GM21447 (cell line): ENCODE measurements around the gene ECPAS.
"Not testable (repeated sequence)": the region's sequence is repeated elsewhere in the genome, so short reads cannot be mapped to it uniquely, and the experiment has no call there.

Source experiments
- ATAC-seq: cut with Tn5 transposase; IDR thresholded peaks from one replicate; pipeline ENCODE4 v1.9.1; 2021; ENCODE audit not compliant: unreplicated experiment

Gene ECPAS, protein sequence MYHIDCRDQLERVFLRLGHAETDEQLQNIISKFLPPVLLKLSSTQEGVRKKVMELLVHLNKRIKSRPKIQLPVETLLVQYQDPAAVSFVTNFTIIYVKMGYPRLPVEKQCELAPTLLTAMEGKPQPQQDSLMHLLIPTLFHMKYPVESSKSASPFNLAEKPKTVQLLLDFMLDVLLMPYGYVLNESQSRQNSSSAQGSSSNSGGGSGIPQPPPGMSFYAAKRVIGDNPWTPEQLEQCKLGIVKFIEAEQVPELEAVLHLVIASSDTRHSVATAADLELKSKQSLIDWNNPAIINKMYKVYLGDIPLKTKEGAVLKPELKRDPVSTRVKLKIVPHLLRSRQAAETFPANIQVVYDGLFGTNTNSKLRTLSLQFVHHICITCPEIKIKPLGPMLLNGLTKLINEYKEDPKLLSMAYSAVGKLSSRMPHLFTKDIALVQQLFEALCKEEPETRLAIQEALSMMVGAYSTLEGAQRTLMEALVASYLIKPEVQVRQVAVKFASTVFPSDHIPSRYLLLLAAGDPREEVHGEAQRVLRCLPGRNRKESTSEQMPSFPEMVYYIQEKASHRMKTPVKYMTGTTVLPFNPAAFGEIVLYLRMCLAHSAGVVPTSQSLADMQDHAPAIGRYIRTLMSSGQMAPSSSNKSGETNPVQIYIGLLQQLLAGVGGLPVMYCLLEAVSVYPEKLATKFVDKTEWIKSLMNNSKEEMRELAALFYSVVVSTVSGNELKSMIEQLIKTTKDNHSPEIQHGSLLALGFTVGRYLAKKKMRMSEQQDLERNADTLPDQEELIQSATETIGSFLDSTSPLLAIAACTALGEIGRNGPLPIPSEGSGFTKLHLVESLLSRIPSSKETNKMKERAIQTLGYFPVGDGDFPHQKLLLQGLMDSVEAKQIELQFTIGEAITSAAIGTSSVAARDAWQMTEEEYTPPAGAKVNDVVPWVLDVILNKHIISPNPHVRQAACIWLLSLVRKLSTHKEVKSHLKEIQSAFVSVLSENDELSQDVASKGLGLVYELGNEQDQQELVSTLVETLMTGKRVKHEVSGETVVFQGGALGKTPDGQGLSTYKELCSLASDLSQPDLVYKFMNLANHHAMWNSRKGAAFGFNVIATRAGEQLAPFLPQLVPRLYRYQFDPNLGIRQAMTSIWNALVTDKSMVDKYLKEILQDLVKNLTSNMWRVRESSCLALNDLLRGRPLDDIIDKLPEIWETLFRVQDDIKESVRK (N-terminal part only)

DNA sequence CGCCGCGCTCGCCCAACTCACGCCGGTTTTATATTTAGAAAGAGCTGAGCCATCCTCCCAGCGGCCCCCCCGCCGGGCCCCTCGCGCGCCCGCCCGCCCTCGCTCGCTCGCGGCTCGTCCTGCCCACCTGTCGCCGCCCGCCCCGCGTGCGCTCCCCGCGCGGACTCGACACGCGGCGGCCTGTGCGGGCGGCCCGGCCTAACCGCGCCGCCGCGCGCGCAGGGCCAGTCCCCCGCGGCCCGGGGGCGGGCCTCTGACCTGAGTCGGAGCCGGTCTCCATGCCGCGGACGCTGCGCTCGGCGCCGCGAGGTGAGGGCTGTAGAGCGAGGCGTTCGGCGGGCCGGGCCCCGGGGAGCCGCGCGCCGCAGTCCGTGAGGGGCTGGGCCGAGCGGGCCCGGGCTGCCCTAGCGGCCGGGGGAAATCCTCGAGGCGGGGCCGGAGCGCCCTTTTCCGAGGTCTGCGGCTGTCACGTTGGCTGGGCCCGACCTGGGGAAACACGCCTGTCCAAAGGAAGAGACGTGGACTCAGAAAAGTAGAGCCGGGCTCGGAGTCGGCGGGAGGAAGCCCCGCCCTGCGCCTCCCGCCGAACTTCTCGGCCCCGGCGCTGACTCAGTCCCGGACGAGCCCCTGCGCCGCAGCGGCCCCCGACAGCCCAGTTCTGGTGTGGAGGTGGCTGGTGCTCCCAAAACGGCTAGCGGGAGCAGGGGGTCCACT is at the start of gene ECPAS:
TSS of gene ECPAS (minus strand) at position 526 of the 714 bp plus-strand sequence. CDS start 11,465 bp downstream, outside the sequence.
- peak; percentile 49 for ATAC-seq

DNA sequence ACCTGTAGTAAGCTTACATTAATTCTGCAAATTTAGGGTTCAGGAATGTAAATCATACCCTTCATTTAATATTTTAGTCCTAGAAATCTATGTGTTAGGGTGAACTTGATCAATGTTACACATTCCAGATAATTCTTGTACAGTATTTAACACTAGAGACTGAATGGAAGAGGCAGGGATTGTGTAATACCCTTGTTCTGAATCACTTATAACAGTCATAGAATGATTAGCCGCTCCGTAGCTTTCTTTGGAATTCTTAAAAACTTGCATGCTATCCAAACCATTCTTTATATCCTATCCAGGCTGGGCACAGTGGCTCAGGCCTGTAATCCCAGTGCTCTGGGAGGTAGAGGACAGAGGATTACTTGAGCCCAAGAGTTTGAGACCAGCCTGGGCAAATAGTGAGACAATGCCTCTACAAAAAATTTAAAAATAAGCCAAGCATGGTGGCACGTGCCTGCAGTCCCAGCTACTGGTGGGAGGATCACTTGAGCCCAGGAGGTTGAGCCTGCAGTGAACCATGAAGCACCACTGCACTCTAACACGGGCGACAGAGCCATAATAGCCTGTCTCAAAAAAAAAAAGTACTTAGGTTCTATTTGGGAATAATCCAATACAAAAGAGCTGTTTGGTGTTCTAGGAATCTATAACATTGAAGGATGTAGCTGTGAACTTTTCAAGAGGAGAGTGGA is 49.1 kb upstream of the ECPAS start:
- no peak for ATAC-seq

DNA sequence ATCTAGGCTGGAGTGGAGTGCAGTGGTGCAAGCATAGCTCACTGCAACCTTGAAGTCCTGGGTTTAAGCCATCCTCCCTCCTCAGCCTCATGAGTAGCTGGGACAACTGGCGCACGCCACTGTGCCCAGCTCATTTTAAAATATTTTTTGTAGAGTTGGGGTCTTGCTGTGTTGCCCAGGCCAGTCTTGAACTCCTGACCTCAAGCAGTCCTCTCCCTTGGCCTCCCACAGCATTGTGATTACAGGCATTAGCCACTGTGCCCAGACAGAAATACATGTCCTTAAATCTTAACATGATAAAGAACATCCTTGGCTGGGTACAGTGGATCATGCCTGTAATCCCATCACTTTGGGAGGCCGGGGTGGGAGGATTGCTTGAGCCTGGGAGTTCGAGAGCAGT is 47.5 kb upstream of the ECPAS start:
- ATAC-seq: no peak

DNA sequence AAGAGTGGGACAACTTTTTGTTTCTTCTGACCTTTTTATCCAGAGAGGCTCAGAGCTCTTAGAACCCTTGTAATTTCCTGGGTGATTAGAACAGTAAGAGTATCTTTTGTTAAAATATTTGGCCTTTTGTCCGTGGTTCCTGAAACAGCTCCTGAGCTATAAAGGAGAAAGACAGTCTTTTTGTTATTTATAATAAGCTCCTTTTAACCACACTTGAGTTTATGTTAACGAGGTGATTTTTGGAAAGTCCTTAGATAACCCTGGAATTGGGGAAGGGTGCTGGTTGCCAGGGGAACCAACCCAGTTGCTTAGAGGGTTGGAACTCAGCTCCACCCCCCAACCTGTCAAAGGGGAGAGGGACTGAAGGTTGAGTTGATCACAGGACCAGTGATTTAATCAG is 45.6 kb upstream of the ECPAS start:
- ATAC-seq: no peak

DNA sequence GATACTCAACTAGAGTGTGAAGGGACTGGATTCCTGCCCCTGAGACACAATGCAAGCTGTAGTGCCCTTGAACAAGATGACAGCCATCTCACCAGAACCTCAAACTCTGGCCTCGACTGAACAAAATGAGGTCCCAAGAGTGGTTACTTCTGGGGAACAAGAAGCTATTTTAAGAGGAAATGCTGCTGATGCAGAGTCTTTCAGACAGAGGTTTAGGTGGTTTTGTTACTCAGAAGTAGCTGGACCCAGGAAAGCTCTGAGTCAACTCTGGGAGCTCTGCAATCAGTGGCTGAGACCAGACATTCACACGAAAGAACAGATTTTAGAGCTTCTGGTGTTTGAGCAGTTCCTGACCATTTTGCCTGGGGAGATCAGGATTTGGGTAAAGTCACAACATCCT is 43.2 kb upstream of the ECPAS start:
- ATAC-seq: no peak

DNA sequence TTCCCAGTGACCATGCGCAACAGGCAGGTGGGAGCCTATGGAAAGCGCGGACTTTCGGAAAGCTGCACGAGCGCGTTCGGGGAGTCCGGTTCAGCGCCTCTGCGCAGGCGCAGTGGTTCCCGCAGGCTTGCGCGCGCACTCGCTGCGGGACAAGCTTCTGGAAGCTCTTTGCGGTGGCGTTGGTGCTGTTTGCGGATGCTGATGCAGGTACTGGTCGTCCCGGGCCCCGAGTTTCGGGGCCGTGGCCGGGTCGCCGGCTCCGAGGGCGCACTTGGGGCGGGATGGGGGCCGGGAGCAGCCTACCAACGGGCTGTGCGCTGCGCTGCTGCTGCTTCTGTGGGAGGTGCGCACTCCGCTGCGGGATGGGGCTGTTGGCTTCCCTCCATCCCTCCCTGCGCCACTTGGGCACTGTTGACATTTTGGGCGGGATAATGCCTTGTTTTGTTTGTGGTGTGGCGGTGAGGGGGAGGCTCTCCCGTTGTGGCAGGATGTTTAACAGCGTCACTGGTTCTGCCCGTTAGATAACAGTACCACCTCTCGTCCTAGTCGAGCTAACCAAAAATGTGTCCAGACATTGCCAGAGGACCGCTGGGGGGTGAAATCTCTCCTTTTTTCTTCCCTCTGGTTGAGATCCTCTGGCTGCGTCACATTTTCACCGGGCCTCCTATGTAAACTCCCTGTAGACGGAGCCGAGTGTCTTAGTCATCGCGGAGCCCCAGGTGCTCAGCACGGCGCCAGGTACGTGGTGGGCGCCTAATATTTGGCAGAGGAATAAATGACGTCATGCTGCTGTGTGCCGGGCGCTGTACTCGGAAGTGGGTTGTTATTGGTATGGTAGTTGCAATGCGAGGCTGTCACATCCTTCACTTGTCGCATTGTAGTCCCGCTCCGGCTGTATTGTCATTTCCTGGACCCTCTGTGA is 41.1 kb upstream of the ECPAS start, which contains the start of gene ZNF483:
TSS of gene ZNF483 (plus strand) at position 124 of the 922 bp plus-strand sequence. CDS start 2,217 bp downstream, outside the sequence.
- no peak for ATAC-seq

DNA sequence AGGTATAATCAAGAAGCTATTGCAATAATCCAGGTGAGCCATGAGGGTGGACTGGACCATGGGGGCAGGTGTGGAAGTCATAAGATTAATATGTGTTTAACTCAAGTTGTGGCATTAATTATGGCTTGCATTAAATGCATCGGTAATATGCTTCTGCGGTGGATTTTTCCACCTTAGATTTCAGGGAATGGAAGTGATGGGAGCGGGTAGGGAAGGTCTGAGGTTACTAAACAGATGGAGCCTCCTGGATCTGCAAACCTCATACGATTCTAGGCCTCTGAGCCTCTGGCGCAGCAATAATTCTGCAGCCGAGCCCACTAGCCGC is 40.5 kb upstream of the ECPAS start:
- ATAC-seq: no peak

DNA sequence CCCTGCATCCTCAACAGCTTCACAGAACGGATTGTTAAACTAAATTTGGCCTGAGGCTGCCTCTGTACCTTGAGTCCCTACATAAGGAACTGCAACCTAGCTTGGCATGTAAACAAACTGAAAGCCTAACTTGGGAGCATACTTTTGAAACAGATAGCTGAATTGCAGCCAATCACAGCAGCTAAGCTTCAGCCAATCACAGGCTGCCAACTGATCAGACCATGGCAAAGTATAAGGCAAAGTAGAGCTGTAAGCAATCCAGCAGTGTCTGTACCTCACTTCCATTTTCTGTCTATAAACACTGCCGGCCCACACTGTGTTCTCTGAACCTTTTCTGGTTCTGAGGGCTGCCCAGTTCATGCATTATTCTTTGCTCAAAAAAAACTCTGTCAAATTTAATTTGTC is 31.9 kb upstream of the ECPAS start:
- ATAC-seq: no peak

DNA sequence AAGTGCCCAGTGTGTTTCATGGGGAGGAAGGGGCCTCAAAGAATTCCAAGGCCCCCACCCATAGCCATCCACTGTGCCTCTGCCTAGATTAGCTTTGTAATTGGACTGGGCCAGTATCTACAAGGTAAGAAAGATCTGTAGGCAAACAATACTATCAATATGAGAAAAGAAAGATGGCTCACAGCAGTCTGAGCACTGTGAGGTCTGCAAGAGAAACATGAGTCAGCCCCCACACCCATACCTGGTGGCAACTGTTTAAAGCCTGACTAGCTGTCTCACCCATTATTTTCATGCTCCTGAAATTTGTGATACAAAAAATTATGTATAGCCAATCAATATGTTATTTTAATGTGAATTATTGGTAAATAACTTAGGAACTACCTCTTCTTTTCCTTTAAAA is 30.8 kb upstream of the ECPAS start:
- ATAC-seq: no peak

DNA sequence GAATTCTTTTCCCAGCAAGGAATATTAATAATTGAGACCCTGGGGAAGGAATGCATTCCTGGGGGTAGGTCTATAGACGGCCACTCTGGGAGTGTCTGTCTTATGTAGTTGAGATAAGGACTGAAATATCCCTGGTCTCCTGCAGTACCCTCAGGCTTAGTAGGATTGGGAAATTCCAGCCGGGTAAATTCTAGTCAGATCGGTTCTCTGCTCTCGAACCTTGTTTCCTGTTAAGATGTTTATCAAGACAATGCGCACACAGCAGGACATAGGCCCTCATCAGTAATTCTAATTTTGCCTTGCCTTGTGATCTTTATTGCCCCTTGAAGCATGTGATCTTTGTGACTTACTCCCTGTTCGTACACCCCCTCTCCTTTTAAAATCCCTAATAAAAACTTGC is 27.4 kb upstream of the ECPAS start:
- not testable (repeated sequence) for ATAC-seq

DNA sequence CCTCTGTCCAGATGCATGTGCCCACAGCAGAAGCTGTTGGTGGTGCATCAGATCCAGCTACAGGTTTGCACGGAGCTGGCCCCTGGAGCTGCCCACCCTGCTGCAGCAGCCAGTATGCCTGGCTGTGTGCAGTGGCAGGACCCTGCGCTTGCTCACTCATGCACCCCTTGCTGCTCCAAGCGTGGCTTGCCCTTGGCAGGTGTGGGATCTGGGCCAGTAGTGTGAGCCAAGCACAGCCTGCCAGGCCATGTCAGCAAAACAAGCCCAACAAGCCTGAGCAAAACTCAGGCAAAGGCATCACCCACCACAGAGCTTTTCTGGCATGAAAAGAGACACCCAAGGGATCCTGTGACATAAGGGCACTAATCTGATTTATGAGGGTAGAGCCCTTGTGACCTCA is 18.3 kb upstream of the ECPAS start:
- ATAC-seq: no peak

DNA sequence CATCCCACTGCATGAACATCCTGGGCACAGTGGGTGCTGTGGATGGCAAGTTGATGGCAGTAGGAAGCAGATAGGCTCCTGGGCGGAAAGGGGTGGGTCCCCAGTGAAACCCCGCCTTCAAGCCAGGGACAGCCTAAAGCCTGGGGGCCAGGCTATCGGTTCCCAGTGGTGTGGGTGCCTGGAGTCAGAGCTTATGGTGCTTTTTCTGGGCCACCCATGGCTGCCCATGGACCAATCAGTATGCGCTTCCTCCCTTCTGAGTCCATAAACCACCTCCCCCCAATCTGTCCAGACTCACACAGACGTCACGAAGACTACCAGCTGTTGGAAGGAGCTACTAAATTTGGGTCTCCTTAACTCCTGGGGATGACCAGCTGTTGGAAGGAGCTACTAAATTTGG is 17.5 kb upstream of the ECPAS start:
- ATAC-seq: no peak

DNA sequence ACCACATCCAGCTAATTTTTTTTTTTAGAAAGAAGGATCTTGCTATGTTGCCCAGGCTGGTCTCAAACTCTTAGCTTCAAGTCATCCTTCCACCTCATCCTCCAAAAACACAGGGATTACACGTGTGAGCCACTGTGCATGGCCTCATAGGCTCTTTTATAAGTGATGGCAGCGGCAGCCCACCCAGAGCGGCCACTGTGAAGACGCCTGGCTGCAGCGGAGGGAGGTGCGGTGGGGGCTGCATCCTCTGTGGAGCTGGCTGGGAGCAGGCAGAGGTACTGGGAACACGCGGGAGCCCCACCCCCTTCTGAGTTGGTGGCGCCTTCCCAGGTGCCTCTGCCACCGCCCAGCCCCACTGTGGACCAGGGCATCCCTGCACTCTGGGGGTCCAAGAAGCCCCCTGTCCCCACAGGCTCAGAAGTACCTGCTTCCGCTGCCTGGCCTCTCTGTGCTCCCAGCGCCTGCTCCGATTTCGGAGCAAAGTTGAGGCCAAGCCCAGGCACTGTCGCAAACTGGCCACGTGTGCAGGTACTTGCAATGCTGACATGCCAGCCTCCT is 16.9 kb upstream of the ECPAS start:
- ATAC-seq: no peak

DNA sequence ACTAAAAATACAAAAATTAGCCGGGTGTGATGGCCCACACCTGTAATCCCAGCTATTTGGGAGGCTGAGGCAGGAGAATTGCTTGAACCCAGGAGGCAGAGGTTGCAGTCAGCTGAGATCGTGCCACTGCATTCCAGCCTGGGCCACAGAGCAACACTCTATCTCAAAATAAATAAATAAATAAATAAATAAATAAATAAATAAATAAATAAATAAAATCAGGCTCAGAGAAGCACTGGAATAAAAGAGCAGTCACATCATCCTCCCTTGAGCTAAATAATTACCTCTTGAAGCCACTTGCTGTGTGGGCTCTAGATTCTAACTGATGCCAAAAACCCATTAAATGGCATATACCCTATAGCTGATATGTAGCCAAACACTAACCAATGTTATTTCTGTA is 13.0 kb upstream of the ECPAS start:
- not testable (repeated sequence) for ATAC-seq

DNA sequence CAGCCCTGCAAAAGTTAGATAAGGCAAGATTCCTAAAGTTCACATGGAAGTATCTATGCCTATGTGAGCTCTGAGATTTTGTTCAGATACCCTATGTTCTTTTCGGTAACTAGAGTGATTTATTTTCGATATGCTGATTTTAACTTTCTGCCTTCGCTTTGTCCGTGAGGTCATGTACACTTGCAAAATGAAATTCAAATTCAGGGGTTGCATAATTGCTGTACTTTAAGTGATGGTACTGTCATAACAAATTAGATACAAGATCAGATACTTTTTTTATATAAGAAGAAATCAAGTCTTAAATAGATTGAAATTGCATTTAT is 350 bp upstream of the ECPAS start:
- no peak for ATAC-seq

DNA sequence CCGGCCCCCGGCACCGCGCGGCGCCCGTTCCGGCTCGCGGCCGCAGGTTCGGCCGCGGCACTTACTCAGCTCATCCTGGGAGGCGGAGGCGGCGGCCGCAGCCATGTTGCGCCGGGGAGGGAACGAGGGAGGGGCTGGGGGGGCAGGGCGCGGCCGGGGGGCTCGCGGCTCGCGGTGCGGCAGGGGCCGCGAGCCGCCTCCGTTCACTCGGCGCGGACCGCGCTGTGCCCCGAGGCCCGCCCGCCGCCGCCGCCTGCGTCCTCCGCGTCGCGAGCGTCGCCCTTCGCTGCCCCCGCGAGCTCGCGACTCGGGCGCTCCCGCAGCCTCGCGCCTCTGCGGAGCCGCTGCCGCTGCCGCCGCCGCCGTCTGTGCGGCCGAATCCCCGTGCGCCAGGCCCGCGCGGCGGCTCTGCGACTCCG is 735 bp downstream of the ECPAS start:
- peak; percentile 36 for ATAC-seq

DNA sequence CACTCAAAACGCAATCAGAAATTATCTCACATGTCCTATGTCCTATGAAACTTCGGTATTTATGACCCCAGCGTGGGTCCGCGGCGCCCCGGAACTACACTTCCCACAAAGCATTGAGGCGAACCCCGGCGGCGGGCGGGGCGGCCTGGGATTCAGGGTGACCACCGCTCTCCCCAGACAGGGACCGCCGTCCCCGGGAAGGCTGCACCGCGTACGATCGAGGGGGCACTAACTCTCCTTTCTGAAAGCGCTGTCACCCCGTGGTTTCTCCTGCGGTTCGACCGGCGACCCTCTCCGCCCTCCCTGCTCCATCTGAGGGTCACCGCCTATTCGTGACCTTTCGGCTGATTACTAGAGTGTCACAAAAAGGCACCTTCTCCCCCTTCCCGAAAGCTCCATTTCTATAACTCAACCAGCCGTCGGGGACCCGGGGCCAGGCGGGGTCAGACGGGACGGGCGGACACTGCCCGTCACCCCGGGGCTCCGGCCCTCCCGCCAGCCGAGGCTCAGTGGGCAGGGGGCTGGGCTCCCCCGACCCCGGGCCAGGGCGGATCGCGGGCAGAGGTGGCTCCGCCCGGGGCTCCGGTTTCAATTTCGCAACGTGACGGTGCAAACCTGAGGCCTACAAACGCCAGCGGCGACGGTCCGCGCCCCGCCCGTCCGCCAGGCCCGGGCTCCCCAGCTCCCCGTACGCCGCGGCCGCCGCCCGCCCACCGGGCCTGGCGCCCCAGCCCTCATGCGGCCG is 1.3 kb downstream of the ECPAS start:
- peak; percentile 67 for ATAC-seq
